Measurements from ENCODE around the gene ZNF837.
A peak's percentile ranks its signal among the peaks of the same experiment; 100 is the strongest.
"Not testable (repeated sequence)": the region's sequence is repeated elsewhere in the genome, so short reads cannot be mapped to it uniquely, and the experiment has no call there.

Gene ZNF837

DNA sequence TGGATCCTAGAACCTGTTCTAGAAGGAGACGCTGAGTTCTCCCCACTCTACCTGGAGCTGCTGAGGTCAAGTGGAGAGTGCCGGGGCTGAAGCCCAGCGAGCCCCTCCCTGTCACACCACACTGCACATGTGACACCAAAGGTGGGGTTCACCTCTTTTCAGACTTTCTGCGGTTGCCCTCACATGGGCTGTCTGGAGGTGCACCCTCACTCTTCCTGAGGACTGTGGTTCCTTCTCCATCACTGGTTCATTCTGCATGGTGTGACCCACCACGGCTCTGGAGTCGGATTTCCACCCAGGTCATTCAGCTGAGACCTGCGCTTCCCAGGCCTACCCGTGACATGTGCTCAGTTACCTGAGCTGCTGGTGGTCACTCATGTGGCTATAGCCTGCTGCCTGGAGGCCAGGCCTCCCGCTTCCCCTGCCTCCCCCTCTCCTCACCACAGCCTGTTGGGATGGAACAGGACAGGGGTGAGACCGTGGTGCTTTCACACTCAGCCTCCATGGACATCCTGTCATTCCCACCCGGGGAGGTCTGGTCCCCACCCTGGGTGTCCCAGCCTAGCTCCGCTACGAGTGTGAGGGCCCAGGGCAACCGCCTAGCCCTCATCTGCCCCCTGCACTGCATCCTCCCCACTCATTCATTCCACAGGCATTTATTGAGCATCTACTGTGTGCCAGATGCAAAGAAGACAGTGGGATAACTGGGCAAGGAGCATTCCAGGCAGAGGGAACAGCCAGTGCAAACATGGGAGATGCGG is 26.9 kb downstream of the ZNF837 start:
- CTCF ChIA-PET, result no interaction called here
- Mint-ChIP-seq H3K27me3 (peaks cover 46% of the 10 kb centered on the region), H3K9me3 (peaks cover 4% of the 10 kb centered on the region), H3K4me3 (no peak overlapping the region), H3K4me1 (peaks cover 35% of the 10 kb centered on the region), H3K36me3 (peaks cover 10% of the 10 kb centered on the region), H3K27ac (no peak overlapping the region)
- DNase-seq, result no peak

DNA sequence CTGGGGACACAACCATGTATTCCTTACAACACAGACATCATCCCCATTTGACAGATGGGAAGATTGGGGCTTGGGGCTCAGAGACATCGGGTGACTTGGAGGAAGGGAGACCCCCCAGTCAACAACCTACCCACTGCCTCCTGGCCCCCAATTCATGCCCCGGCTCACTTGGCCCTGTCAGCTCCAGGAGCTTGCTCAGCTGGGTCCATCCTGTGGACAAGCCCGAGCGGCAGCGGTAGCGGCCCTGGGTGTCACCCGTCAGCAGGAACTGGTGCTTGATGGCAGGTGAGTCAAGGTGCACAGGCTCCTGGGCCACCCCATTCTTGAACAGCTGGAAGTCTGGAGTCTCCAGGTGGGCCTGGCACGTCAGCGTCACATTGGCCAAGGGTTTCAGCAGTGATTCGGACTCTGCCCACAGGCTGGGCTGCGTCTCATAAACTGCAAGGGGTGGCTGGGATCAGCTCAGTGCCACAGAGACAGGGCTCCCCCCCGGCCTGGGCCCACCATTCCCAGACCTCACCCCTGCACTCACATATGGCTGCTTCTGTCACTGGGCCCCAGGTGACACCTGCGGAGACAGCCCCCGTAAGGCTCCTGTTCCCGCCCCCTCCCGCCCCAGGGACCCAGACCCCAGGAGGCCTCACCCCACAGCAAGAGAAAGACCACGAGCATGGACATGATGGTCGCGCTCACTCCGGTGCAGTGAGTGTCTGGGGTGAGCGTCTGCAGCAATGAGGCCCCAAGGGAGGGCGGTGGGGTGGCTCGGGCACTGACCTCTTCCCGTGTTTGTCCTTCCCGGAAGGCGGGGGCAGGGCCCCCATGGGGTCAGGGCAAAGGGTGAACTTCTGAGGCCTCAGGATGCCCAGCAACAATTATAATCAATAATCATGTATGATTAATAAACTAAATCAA is 27.8 kb downstream of the ZNF837 start, which contains the start of gene A1BG:
Gene A1BG (minus strand): TSS at position 733 of the 912 bp plus-strand sequence. CDS start 55 bp downstream, at position 678.
- H3K4me3 Mint-ChIP-seq, result no peak within 1 kb of the TSS
- CTCF ChIA-PET, result no interaction called here
- H3K9me3 Mint-ChIP-seq, result peaks cover 4% of the 10 kb centered on the region
- H3K4me1 Mint-ChIP-seq, result peaks cover 43% of the 10 kb centered on the region
- DNase-seq, result no peak
- peaks cover 47% of the 10 kb centered on the region for H3K27me3 Mint-ChIP-seq
- H3K27ac Mint-ChIP-seq, result no peak within 1 kb of the TSS
- peaks cover 10% of the 10 kb centered on the region for H3K36me3 Mint-ChIP-seq

DNA sequence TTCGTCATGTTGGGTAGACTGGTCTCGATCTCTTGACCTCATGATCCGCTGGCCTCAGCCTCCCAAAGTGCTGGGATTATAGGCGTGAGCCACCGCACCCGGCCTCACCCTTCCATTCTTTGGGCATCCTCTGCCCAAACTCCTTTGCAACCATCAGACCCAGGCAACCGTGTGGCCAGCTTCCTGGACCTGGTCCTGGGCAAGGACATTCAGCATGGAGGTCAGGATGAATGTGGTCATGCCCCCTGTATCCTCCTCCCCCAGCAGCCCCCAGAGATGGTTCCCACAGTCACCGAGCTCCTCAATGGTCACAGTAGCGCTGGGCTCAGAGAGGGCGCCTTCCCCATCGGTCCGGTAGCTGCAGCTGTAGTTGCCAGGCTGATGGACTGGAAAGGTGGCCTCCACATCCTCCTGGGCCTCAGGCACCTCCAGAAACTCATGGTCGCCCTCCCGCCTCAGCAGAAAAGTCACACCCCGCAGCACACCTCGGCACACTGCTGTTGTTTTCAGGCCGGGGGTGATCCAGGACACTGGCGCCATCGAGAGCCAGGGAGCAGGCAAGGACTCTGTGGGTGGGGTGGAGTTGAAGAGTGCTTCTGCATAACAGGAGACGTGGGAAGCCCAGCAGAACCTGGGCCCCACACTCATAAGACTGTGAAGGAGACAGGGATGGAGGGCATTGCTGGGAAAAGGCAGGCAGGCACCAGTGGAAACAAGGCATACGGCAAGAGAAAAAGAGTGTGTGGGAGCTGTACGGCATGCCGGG is 28.7 kb downstream of the ZNF837 start:
- CTCF ChIA-PET, result no interaction called here
- H3K27me3 Mint-ChIP-seq, result peaks cover 47% of the 10 kb centered on the region
- H3K9me3 Mint-ChIP-seq, result peaks cover 4% of the 10 kb centered on the region
- H3K4me3 Mint-ChIP-seq, result no peak overlapping the region
- H3K27ac Mint-ChIP-seq, result no peak overlapping the region
- DNase-seq, result no peak
- H3K4me1 Mint-ChIP-seq, result peaks cover 43% of the 10 kb centered on the region
- peaks cover 11% of the 10 kb centered on the region for H3K36me3 Mint-ChIP-seq

DNA sequence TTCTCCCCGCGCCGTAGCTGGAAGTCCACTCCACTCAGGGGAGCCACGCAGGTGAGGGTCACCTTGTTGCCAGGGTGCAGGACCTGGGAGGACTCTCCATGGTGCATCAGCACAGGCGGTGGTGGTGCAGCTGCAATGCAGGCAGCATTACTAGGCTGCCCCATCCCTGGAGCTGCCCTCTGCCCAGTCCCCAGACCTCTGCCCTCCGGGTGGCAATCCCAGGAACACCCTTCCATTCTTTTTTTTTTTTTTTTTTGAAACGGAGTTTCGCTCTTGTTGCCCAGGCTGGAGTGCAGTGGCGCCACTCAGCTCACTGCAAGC is 29.3 kb downstream of the ZNF837 start:
- Mint-ChIP-seq H3K27ac (no peak overlapping the region), H3K36me3 (peaks cover 11% of the 10 kb centered on the region), H3K4me1 (peaks cover 41% of the 10 kb centered on the region), H3K27me3 (peaks cover 47% of the 10 kb centered on the region), H3K4me3 (no peak overlapping the region), H3K9me3 (peaks cover 4% of the 10 kb centered on the region)
- DNase-seq, result no peak
- CTCF ChIA-PET, result no interaction called here

DNA sequence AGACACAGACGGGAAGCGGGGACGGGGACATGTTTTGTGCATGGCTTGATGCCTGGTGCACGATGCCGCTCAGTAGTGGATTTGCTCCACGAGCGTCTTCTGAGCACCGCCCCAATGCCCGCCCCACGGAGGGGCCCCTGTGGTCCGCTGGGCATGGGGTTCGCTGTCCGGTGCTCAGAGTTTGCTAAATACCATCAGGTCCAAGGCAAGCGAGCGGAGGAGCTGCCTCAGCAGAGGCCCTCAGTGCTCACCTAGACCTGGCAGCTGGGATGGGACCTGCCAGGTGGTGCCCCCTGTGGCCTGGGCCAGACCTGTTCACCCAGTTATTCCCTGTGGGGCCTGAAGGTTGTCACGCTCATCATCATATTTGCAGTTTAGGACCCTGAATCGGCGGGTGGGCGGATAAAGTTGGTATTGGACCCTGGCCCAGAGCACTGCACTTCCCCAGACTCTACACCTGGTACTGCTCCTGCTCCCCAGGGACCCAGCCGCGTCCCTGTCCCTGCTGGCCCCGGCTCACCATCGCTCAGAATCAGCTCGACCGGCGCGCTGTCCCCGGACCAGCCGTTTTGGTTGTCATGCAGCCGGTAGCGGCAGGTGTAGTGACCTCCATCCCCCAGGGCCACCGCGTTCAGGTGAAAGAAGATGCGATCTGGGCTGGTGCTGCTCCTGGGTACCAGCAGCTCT is 29.8 kb downstream of the ZNF837 start:
- DNase-seq, result no peak
- Mint-ChIP-seq H3K4me1 (peaks cover 37% of the 10 kb centered on the region), H3K4me3 (no peak overlapping the region), H3K36me3 (peaks cover 10% of the 10 kb centered on the region), H3K9me3 (peaks cover 4% of the 10 kb centered on the region), H3K27me3 (peaks cover 47% of the 10 kb centered on the region), H3K27ac (no peak overlapping the region)
- CTCF ChIA-PET, result interaction anchor here (0.6 kb wide), 1 partner anchor 11 kb away, joined by 3 read pairs; the partner anchor contains the start of gene ZNF497

DNA sequence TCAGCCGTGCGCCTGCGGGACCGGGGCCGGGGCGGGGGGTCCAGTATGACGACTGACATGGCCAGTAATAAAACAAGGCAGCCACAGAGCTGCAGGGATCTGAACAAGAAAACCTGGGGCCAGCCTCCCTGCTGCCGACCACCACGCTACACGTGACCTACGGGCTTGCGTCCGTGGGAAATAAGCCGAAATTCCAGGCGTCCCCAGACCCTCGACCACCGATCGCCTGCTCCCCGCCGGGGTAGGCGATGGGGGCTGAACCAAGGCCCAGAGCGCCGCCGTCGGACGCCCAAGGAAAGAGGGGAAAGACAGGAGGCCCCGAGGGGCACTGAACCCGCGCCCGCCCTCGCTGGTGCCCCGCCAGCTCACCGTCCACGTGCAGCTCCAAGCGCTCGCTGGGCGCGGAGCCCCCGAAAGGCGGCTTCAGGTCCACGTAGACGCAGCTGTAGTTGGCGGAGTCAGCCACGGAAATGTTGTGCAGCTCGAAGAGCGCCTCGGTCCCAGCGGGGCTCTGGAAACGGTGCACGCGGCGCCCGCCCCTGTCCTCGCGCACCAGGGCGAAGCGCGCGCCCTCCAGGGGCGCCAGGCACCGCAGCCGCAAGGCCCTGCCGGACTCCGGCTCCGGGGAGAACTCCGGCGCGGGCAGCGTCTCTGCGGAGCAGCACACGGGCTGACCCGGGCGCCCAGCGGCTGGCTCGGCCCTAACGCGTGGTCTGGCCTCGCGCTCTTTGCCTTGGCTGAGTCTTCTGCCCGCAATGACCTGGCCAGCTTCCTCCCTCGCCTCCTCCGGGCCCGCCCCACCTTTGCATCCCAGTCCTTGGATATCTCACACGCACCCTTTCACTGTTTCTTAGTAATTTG is 30.6 kb downstream of the ZNF837 start:
- H3K27me3 Mint-ChIP-seq, result peaks cover 43% of the 10 kb centered on the region
- peaks cover 9% of the 10 kb centered on the region for H3K36me3 Mint-ChIP-seq
- H3K4me3 Mint-ChIP-seq, result no peak overlapping the region
- CTCF ChIA-PET, result interaction anchor here (0.6 kb wide), 1 partner anchor 12 kb away, joined by 3 read pairs; the partner anchor contains the start of gene ZNF497
- H3K27ac Mint-ChIP-seq, result no peak overlapping the region
- peaks cover 37% of the 10 kb centered on the region for H3K4me1 Mint-ChIP-seq
- peaks cover under 1% of the 10 kb centered on the region for H3K9me3 Mint-ChIP-seq
- DNase-seq, result no peak

DNA sequence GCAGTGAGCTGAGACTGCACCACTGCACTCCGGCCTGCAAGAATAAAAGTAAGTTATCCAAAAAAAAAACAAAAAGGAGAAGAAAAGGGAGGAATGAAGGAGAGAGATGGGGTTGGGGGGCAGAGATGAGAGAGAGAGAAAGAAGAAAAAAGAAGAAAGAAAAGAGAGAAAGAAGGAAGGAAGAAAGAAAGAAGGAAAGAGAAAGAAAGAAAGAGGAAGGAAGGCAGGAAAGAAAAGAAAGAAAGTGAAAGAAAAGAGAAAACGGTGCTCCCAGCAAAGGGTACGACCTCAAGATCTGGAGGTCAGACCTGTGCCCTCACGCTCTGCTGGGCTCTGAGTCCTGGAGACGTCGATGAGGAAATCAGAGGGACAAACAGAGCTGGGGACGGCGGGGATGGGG is 31.2 kb downstream of the ZNF837 start:
- CTCF ChIA-PET, result no interaction called here
- Mint-ChIP-seq H3K36me3 (peaks cover 8% of the 10 kb centered on the region), H3K27me3 (peaks cover 42% of the 10 kb centered on the region), H3K27ac (no peak overlapping the region), H3K9me3 (no peaks in the 10 kb centered on the region), H3K4me3 (no peak overlapping the region), H3K4me1 (peaks cover 33% of the 10 kb centered on the region)
- no peak for DNase-seq

DNA sequence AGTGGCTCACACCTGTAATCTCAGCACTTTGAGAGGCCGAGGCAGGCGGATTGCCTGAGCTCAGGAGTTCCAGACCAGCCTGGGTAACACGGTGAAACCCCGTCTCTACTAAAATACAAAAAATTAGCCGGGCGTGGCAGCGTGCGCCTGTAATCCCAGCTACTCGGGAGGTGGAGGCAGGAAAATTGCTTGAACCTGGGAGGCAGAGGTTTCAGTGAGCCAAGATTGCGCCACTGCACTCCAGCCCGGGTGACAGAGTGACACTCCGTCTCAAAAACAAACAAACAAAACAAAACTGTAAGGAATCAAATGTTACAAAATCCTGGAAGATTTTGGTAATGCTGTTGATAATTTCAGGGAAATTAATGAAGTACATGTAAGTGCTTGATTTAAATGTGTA is 32.8 kb downstream of the ZNF837 start:
- H3K27me3 Mint-ChIP-seq, result peaks cover 39% of the 10 kb centered on the region
- CTCF ChIA-PET, result interaction anchor here (1.2 kb wide), 1 partner anchor 171 kb away, joined by 3 read pairs; no protein-coding TSS in a partner anchor
- DNase-seq, result not testable (repeated sequence)

DNA sequence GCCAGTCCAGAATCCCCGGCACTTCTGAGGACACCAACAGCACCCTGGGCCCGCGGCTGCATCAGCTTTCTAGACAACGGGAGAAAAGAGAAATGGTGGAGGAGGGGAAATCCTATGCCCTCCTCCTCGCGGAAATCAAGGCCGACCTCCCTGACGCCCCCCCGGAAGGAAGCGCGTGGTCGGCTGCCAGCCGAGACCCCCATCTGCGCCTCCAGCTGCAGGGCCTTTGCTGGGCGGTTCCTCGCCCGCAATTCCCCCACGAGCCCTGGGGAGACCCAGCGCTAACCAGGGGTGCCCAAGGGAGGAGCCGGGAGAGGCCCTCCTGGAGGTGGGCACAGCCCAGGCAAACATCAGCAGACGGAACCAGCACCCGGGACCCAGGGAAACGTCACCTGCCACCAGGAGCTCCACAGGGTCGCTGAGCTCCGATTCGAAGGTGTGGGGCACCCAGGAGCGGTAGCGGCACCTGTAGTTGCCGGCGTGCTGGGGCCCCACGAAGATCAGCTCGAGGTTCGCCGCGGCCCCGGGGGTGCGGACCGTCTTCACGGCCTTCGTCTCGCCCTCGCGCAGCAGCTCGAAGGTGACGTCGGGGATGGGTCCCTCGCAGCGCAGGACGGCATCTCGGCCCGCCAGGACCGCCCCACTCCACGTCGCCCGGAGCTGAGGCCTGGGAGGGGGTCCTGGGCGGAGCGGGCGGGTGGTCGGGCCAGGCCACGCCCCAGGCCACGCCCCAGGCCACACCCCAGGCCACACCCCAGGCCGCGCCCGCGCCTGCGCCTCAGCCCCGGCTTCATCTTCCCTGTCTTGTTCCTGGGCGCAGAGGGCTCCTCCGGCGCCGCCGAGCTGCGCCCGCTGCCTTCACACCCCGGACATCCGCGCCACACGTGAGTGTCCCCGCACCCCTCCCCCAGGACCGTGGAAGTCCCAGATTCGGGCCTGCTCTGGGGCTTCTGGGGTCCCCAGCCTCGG is 33.6 kb downstream of the ZNF837 start:
- peaks cover 31% of the 10 kb centered on the region for H3K4me1 Mint-ChIP-seq
- peaks cover 2% of the 10 kb centered on the region for H3K9me3 Mint-ChIP-seq
- CTCF ChIA-PET, result interaction anchor here (0.7 to 1.2 kb wide), 3 partner anchors 33 to 234 kb away, joined by 3 read pairs; no protein-coding TSS in a partner anchor
- peak overlapping the region; percentile 72 for H3K27ac Mint-ChIP-seq
- DNase-seq, result peak; percentile 73
- peak overlapping the region; percentile 86 for H3K4me3 Mint-ChIP-seq
- H3K36me3 Mint-ChIP-seq, result peaks cover 11% of the 10 kb centered on the region
- H3K27me3 Mint-ChIP-seq, result peaks cover 39% of the 10 kb centered on the region

More for the DNA sequence above, 32.8 kb downstream of the ZNF837 start:
- not testable (repeated sequence) for H3K9me3 Mint-ChIP-seq, H3K36me3 Mint-ChIP-seq
- peak overlapping the region; percentile 72 for H3K27ac Mint-ChIP-seq
- H3K4me3 Mint-ChIP-seq, result peak overlapping the region; percentile 86
- H3K4me1 Mint-ChIP-seq, result peaks cover 31% of the 10 kb centered on the region

DNA sequence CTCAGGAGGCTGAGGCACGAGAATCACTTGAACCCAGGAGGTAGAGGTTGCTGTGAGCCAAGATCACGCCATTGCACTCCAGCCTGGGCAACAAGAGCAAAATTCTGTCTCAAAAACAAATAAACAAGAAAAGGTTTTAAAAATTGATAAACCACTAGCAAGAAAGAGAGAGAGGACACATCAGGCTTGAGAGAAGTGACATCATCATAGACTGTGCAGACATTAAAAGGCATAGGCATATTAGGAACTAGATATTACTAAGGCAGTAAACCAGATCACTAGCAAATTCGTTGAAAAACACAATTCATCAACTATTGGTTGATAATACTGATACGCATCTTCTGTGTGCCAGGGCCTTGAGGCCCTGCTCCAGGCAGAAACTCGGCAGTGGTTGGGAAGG is 35.3 kb downstream of the ZNF837 start:
- H3K27me3 Mint-ChIP-seq, result peaks cover 36% of the 10 kb centered on the region
- CTCF ChIA-PET, result no interaction called here
- no peak for DNase-seq
- H3K4me3 Mint-ChIP-seq, result peak overlapping the region; percentile 86
- H3K36me3 Mint-ChIP-seq, result peaks cover 21% of the 10 kb centered on the region
- H3K9me3 Mint-ChIP-seq, result peaks cover 6% of the 10 kb centered on the region
- no peak overlapping the region for H3K27ac Mint-ChIP-seq
- H3K4me1 Mint-ChIP-seq, result peaks cover 29% of the 10 kb centered on the region

DNA sequence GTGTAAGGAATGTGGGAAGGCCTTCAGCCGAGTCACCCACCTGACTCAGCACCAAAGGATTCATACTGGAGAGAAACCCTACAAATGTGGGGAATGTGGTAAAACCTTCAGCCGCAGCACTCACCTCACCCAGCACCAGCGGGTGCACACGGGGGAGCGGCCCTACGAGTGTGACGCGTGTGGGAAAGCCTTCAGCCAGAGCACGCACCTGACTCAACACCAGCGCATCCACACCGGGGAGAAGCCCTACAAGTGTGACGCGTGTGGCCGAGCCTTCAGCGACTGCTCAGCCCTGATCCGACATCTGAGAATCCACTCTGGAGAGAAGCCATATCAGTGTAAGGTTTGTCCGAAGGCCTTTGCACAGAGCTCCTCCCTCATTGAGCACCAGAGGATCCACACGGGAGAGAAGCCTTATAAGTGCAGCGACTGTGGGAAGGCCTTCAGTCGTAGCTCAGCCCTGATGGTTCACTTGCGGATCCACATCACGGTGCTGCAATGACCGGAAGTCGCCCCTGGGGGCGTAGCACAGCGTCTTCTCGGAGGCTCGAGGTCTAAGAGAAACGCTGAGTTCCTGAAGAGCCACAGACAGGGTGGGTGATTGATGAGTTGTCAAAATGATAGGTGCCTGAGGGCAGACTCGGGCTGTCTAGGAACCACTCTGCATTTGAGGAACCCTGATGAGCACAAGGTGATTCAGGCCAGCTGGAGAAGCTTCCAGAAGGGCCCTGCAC is 41.8 kb downstream of the ZNF837 start:
- Mint-ChIP-seq H3K27ac (no peak overlapping the region), H3K36me3 (peaks cover 61% of the 10 kb centered on the region), H3K4me1 (no peaks in the 10 kb centered on the region), H3K4me3 (no peak overlapping the region), H3K27me3 (no peaks in the 10 kb centered on the region), H3K9me3 (peaks cover 25% of the 10 kb centered on the region)
- CTCF ChIA-PET, result no interaction called here
- no peak for DNase-seq
